ENCODE data around the gene GREM1. TPM values are rescaled to one million over a fixed set of nuclear protein-coding genes. Genes with fewer than 3 reads are reported as not detected.

GREM1 gene
- total RNA-seq, 1 experiment from 2014 or later = 0.66 TPM

GRCh38 chr15:32774022-32774421 is 56.2 kb downstream of the GREM1 start:
- Histone ChIP-seq H3K4me1 (ENCODE audit: control insufficient read depth in 1 of 2, insufficient read depth in 2 of 2, low read length in 2 of 2) (peaks cover 0 to 15% of the 10 kb centered on the region in 2 experiments; a peak in 1 of 4 replicates), H3K9me3 (ENCODE audit: control insufficient read depth in 1 of 2, insufficient read depth in 1 of 2, low read depth in 1 of 2, low read length in 2 of 2) (no peaks in the 10 kb centered on the region), H3K79me2 (ENCODE audit: insufficient read depth, low read length) (no peaks in the 10 kb centered on the region), H3K9ac (ENCODE audit: low read length) (no peak overlapping the region), H3K9me2 (ENCODE audit: insufficient read depth) (no peaks in the 10 kb centered on the region), H3K36me3 (ENCODE audit: control insufficient read depth in 1 of 2, insufficient read depth in 2 of 2, low read length in 2 of 2) (no peaks in the 10 kb centered on the region), H3K4me2 (ENCODE audit: low read length) (peak overlapping the region; percentile 8), H2AFZ (ENCODE audit: low read depth, low read length, poor library complexity, severe bottlenecking) (no peak overlapping the region), H3K27me3 (ENCODE audit: insufficient read depth, low read length) (no peaks in the 10 kb centered on the region), H3K4me3 (replicated peaks in 1 of 2; ENCODE audit: low read depth in 1 of 2, low read length in 2 of 2) (no peak overlapping the region), H3K27ac (ENCODE audit: low read depth, low read length) (no peak overlapping the region), H4K20me1 (ENCODE audit: insufficient read depth) (no peaks in the 10 kb centered on the region)
- RAD21 ChIA-PET (ENCODE audit: low non-redundant PET in 1 of 2, low total read pairs in 2 of 2, uncharacterized antibody in 2 of 2, unreplicated experiment in 2 of 2) = no interaction called here
- CTCF ChIA-PET = no interaction called here
- DNase-seq (ENCODE audit: low read depth, low spot score) = no peak
- intact Hi-C loops (cut with micrococcal nuclease) = no loop called here
- POLR2A ChIA-PET = no interaction called here
- no TSS peak for BruUV-seq (replicated peaks)
- TF ChIP-seq ATF3 (IDR thresholded peaks at IDR 0.05) (no peak), ZFX (IDR thresholded peaks at IDR 0.05) (no peak), SIN3A (IDR thresholded peaks at IDR 0.05; ENCODE audit: low read depth) (no peak), SP1 (IDR thresholded peaks at IDR 0.05; ENCODE audit: low read depth) (no peak), RAD21 (IDR thresholded peaks at IDR 0.05; ENCODE audit: low read depth) (no peak)
- ATAC-seq = no peak; the same call in 1 of the 2 replicates

- no peak overlapping the region for H3K9ac ChIP-seq (ENCODE audit: low read length)
- intact Hi-C loops (cut with micrococcal nuclease) = no loop called here
- H2AFZ ChIP-seq (ENCODE audit: low read depth, low read length, poor library complexity, severe bottlenecking) = no peak overlapping the region
- no peaks in the 10 kb centered on the region for H3K9me2 ChIP-seq (ENCODE audit: insufficient read depth)
- H3K4me1 ChIP-seq (ENCODE audit: control insufficient read depth in 1 of 2, insufficient read depth in 2 of 2, low read length in 2 of 2) = peaks cover 0 to 15% of the 10 kb centered on the region in 2 experiments; a peak in 1 of 4 replicates
- TF ChIP-seq ELF1 (IDR thresholded peaks at IDR 0.05; ENCODE audit: borderline replicate concordance, low read depth) (no peak), ZNF274 (IDR thresholded peaks at IDR 0.05; ENCODE audit: low read depth, low read length) (no peak), YY1 (IDR thresholded peaks at IDR 0.05; ENCODE audit: extremely low read depth, insufficient replicate concordance, low read depth, low read length) (no peak), EZH2phosphoT487 (IDR thresholded peaks at IDR 0.05; ENCODE audit: borderline replicate concordance) (no peak), CEBPB (IDR thresholded peaks at IDR 0.05; ENCODE audit: low read depth) (no peak), MAX (IDR thresholded peaks at IDR 0.05) (no peak), EZH2 (IDR thresholded peaks at IDR 0.05) (no peak), SRF (IDR thresholded peaks at IDR 0.05; ENCODE audit: low read depth) (no peak), FOSL1 (IDR thresholded peaks at IDR 0.05; ENCODE audit: low read depth) (no peak), JUND (IDR thresholded peaks at IDR 0.05) (no peak)
- TF ChIP-seq, protein P1, sequence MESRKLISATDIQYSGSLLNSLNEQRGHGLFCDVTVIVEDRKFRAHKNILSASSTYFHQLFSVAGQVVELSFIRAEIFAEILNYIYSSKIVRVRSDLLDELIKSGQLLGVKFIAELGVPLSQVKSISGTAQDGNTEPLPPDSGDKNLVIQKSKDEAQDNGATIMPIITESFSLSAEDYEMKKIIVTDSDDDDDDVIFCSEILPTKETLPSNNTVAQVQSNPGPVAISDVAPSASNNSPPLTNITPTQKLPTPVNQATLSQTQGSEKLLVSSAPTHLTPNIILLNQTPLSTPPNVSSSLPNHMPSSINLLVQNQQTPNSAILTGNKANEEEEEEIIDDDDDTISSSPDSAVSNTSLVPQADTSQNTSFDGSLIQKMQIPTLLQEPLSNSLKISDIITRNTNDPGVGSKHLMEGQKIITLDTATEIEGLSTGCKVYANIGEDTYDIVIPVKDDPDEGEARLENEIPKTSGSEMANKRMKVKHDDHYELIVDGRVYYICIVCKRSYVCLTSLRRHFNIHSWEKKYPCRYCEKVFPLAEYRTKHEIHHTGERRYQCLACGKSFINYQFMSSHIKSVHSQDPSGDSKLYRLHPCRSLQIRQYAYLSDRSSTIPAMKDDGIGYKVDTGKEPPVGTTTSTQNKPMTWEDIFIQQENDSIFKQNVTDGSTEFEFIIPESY (IDR thresholded peaks at IDR 0.05; ENCODE audit: extremely low read depth, insufficient replicate concordance, low read length) = no peak
- no peaks in the 10 kb centered on the region for H3K27me3 ChIP-seq (ENCODE audit: insufficient read depth, low read length)
- H3K9me3 ChIP-seq (ENCODE audit: control insufficient read depth in 1 of 2, insufficient read depth in 1 of 2, low read depth in 1 of 2, low read length in 2 of 2) = no peaks in the 10 kb centered on the region
- H3K4me2 ChIP-seq (ENCODE audit: low read length) = no peak overlapping the region
- DNase-seq (ENCODE audit: low read depth, low spot score) (no peak), ATAC-seq (no peak)
- ChIA-PET RAD21 (ENCODE audit: low non-redundant PET in 1 of 2, low total read pairs in 2 of 2, uncharacterized antibody in 2 of 2, unreplicated experiment in 2 of 2) (no interaction called here), CTCF (no interaction called here), POLR2A (no interaction called here)
- no peaks in the 10 kb centered on the region for H3K79me2 ChIP-seq (ENCODE audit: insufficient read depth, low read length)
- H3K27ac ChIP-seq (ENCODE audit: low read depth, low read length) = no peak overlapping the region
- no TSS peak for BruUV-seq (replicated peaks)
- no peaks in the 10 kb centered on the region for H3K36me3 ChIP-seq (ENCODE audit: control insufficient read depth in 1 of 2, insufficient read depth in 2 of 2, low read length in 2 of 2)
- no peaks in the 10 kb centered on the region for H4K20me1 ChIP-seq (ENCODE audit: insufficient read depth)
- no peak overlapping the region for H3K4me3 ChIP-seq (replicated peaks in 1 of 2; ENCODE audit: low read depth in 1 of 2, low read length in 2 of 2)
These were observed 57.3 kb downstream of the GREM1 start for GRCh38 chr15:32775103-32775502.

Measured in HCT116 (cell line).